ENCODE measurements around the gene KIF26B.

The KIF26B gene

DNA sequence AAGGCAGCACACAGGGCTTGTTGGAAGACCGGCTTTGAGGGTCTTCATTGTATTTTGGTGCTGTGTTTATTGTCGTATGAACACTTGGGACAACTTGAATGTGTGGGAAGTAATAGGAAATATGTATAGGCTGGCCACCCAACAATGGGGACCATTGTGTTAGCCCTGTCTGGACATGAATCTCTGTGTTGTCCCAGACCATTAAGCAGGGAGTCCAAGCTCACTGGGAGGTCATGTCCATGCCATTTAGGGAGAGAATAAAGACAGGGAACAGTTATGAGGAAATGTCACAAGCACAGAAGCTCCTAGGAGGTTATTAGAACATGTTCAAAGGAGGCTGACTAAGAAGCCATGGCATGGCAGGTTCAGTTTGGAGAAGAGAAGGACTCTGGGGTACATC lies 266.1 kb downstream of the KIF26B start:
- no peak for DNase-seq (ENCODE audit: low read depth, low spot score)

DNA sequence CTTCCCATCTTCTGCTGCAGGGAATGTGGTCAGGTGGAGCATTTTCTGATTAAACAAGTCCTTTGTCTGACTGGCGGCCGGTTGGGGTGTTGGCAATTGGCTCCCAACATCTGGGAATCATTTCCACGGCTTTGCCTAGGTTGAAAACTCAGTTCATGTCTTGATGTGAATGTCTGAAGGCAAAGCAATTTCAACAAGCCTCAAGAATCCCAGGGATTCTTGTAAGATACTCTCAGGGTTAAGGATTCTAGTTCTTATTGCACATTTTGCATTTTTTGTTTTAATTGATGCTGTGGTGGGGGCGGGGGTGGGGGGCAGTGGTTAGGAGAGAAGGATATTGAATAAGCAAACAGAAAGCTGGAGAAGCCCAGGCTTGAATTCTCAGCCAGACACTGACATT lies 273.9 kb downstream of the KIF26B start:
- DNase-seq (ENCODE audit: low read depth, low spot score), result no peak

DNA sequence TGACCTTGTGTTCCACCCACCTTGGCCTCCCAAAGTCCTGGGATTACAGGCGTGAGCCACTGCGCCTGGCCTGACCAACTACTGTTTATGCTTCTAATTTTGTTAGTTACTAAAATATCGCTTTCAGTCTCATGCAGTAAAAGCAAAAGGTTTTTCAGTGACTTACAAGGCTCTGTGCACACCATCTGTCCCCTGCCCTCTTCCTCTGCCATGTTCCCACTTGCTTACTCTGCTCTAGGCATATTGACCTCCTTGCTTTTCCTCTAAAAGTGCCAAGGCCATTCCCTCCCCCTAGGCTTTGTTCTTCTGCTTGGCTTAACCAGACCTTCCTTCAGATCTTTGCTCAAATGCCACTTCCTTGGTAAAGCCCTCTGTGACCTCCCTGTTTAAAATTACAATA lies 276.9 kb downstream of the KIF26B start:
- DNase-seq (ENCODE audit: low read depth, low spot score), result no peak

DNA sequence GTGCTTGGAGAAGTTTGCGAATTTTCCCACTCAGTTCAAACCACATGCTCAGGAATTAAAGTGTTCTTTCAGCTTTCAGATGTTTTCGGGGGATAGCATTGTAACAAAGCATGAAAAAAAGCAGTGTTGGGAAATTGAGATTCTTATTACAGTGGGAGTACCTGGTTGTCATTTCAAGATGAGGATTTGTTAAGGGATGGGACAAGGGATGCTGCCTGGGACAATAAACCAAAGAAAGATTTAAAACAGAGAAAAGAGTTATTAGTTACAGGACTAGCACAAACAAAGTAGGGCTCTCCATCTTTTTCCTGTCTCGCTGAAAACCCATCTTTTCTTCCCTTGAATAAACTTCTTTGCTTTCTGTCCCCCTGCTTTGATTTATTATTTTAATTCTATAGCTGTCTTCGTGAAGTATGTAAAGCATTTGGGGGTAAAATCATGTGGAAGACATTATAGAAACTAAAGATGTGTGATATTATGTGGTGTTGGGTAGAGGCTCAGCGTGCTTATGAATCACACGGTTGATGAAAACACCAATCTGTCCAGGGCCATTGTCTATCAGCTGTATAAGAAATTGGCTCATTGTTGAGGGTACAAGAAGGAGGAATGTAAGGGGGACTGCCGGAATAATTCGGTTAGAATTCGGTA lies 277.6 kb downstream of the KIF26B start:
- no peak for DNase-seq (ENCODE audit: low read depth, low spot score)

DNA sequence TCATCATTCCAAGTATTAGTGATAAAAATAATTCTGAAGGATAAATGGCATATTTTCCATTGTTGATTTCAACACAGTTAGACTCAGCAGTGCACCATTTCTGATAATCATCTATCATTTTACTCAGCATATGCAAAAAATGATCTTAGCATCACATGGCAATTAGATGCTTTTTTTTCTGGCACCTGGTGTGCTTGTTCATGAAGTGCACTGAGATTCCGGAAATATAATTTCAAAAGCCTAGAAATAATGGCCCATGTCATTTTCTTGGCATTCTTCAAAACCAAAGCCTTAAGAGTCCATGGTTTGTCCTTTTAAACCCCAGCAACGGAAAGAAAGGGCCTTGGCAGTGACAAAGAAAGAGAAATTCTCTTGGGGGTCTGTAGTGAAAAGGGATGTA lies 278.8 kb downstream of the KIF26B start:
- DNase-seq (ENCODE audit: low read depth, low spot score), result no peak

DNA sequence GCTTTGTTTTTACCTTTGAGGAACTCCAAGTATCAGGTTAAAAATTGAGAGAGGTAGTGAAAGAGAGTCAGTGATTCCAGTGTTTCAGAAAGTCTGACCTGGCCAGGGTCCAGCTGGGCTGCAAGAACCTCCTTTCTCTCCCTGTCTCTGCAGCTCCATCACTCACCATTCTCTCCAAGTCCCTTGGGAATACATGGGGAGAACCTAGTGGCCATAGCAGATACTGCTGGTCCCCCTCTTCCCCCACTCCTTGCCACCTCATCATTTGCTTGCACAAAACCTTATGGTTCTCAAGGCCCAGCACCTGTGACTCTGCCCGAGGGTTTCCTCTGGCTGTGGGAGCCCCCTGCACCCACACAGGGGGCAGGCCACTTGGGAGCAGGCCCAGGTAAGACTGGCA lies 279.5 kb downstream of the KIF26B start:
- no peak for DNase-seq (ENCODE audit: low read depth, low spot score)

DNA sequence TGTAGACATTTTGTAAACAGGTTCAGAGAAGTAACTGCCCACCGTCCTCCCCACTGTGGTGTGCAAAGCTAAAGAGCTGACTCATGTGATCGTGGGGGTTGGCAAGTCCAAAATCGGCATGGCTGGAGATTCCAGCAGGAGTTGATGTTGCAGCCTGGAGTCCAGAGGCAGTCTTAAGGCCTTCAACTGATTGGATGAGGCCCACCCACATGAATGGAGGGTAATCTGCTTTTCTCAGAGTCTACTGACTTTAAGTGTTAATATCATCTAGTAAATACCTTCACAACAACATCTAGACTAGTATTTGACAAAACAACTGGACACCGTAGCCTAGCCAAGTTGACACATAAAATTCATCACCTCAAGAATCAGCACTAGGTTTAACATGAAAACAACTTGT lies 281.6 kb downstream of the KIF26B start:
- DNase-seq (ENCODE audit: low read depth, low spot score), result no peak

DNA sequence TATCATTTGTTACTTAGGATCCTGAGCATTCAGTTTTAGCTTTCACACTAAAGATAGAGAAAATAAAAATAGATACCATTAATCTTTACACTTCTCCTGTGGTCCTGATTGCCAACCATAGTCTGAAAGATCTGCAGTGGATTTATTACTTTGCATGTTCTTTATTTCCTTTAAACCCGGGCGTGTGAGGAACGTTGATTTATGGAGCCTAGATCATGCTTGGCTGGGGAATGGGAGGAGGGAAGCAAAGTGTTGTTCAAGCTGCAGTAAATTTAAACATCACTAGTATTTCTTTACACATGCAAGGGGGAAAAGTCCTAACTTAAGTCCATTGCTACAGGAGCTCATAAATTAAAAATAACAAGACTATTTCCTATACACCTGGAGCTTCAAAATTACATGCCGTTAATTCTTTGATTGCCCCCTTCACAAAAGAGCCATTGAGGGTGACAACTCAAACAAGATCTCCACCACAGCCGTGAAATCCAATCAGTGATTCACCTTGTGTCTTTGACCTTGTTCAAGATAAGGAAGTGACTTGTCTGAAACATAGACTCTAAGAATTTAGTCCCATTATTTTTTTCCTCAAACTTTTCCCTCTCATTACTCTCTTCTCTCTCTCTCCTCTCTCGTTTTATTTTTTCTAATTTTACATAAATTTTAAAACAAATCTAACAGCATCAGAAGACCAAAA lies 282.7 kb downstream of the KIF26B start:
- no peak for DNase-seq (ENCODE audit: low read depth, low spot score)

DNA sequence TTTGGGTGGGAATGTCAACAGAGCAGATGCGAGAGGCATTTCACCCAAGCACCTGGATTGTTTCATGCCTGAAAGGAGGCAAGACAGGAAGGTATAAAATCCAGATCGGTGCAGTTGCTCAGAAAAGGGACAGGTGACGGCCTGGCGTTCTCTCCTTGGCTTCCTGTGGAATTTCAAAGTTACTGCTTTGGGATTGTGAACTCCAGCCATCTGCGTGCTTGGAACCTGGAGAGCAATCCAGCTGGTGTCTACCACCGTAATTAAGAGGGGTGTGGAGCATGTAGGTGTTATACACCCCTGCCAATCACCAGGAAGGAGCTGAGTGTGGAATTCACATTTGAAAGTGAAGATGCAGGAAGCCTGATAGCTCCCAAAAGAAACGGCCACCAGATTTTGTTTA lies 286.1 kb downstream of the KIF26B start:
- no peak for DNase-seq (ENCODE audit: low read depth, low spot score)

DNA sequence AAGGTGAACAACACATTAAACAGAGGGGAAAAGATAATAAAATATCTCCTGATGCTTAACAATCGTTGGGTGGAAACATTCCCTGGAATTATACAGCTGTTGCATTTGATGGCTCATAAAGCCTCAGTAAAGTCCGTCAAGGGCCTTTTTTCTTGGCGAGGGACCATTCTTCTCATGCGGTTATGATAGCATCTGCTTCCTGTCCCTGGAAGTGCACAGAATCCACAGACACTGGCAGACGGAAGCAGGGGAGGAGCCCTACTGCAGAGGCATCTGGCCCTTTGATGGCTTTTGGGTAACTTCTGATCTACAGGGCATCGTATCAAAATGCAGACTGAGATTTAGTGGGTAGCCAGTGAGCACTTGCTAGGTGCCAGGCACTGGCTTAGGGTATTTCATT lies 286.9 kb downstream of the KIF26B start:
- no peak for DNase-seq (ENCODE audit: low read depth, low spot score)

DNA sequence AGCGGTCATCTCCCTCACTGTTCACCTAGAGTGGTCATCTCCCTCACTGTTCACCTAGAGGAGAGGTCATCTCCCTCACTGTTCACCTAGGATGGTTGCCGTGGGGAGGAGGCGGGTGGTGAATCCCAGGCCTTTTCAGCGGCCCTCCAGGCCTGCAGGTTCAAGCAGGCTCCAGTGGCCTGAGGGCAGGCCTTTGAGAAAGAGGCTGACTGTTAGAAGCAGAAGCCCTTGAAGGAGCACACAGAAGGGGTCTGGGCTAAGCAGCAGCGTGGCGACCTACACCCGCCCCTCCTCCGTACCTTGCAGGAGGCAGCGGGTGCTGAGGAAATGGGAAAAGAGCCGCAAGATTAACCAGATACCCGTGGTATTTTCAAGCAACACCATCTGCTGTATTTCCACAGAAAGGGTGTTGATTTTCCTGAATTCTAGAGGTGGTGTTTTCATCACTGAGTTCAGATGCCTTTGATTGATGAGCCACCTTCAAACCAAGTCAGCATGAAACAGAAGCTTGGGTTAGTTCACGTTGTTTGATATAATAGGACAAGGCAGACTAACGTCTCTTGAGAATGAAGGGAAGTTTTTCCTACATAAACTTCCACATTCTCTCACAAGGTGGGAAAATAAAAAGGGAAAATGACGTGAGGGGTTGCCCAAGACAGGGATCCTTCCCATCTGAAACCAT lies 289.5 kb downstream of the KIF26B start:
- no peak for DNase-seq (ENCODE audit: low read depth, low spot score)

DNA sequence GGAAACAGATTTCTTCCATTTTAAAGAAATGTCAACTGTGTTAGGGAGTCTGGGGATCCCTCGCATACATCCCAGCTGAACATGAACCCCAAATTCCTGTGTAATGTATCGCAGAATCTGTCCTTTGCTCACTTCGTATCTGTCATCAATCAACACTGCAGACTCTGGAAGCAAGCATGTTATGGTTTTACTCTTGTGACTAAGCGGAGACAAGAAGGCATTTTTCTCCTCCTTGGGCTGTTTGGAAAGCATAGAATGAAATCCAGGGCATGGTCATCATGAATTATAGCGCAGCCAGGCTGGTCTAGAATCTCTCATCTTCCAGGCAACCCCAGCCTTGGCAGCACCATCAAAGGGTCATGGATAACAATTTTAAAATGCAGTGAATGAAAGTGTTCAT lies 290.2 kb downstream of the KIF26B start:
- no peak for DNase-seq (ENCODE audit: low read depth, low spot score)

DNA sequence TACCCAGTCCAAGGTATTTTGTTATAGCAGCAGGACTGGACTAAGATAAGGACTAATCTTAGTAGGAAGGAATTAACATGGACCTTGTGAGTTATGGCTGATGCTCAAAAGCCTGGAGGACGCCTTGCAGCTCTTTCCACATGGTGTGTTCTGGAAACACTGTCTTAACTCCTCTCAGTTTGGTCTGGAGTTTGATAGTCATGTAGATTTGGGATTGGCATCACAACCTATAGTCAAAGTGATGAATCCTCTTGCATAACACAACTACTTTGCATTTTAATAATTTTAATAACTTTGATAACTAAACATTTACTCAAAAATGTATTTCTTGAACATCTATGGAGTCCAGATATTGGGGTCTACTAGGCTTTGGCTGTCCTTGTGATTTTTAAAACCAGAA lies 293.7 kb downstream of the KIF26B start:
- DNase-seq (ENCODE audit: low read depth, low spot score), result no peak

DNA sequence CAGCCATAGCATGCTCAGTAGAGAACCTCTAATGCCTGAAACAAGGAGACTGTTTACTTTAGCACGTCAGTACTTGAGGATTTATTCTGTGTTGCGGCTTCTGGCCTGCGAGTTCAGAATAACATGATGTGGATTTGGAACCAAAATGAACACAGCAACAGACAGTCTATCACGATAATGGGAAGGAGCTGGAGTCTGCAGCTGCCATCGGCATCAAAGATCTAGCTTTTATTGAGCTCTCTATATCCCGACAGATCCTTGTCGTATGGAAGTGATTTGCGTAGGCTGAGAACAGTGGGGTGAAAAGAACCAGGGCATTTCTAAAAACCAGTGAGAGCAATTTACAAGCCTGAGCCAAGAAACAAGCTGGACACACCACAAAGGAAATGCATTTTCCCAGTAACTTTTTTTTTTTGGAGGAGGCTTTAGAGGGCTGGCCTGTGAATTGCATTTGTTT lies 294.2 kb downstream of the KIF26B start:
- DNase-seq (ENCODE audit: low read depth, low spot score), result no peak

DNA sequence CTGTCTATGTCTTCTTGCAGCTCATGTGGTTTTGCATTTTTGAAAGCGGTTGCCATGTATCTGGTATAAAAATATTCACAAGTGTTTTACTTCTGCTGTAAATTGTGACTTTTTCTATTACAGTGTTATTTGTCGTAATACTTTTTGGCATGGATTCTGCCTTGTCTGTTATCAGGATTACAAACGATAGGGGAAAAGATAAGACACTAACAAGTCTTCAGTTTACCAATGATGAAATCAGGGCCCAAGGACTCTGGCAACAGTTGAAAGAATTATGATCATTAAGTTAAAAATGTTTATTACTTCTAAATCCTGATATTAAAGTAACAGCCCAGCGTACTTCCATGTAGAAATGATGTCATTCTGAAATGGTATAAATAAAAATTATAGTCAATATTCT lies 298.8 kb downstream of the KIF26B start:
- no peak for DNase-seq (ENCODE audit: low read depth, low spot score)

DNA sequence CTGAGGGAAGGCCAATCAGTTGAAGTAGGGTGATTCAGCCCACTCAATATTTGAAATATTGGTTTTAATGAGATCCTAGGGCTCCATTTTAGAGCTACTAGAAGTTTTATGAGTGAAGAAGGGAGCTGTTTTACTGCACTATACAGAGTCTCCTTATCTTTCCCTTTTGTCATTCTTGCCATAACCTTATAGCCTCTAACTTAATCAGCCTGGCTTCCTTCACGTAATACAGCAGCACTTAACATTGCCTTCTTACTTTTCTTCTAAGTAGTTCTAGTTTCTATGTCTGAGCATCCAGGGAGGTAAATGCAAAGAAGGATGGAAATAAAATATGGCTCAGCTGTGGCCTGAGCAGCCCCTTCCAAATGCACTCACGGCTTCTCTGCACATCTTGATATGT lies 299.3 kb downstream of the KIF26B start:
- no peak for DNase-seq (ENCODE audit: low read depth, low spot score)

DNA sequence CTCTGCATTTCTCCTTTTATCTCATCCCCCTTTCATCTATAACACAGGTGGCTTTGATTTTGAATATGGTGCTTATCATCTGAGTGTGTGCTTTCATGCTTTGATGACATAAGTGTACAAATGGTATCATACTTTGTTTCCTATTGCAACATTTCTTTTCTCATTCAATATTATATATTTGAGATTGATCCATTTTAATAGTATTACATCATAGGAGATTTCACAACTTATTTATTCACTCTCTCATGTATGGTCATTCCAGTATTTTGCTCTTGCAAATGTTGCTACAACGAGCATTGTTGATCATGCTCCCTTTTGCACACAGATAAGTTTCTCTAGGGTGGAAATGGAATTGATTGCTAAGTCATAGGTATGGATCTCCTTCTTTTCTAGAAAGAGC lies 302.8 kb downstream of the KIF26B start:
- DNase-seq (ENCODE audit: low read depth, low spot score), result no peak

DNA sequence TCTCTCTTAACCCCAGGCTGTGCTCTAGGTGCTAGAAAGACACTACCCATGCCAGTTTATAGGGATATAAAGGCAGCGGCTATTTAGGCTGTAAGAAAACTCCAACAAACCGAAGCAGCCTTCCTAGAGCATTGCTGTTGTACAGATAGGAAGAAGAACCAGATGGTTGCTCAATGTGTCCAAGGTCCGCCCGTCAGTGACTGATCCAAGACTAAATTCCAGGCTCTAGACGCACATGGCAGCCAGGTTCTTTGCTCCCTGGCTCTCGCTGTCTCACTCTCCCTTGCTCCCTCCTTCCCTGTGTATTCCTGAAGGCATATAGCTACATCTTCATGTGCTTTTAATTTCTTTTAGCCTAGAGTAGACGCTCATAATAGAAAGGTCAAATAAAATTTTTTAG lies 303.4 kb downstream of the KIF26B start:
- DNase-seq (ENCODE audit: low read depth, low spot score), result no peak

DNA sequence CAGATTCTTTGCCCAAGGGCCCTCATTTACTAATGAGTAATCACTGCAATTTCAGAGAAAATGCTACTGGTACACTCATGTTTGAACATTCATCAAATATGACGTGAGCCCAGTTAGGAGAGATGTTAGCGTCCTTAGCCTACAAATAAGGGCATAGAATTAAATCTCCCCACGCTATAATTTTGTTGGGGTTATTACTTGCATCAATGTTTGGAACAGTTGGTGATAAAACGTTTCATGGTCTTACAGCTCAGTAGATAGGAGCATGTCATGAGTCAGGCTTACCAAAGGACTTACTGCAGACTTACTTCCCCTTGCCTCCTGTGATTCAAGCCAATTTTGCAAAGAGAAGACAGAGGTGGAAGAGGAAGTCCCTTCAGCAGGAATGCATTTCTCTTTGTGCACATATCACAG lies 304.0 kb downstream of the KIF26B start:
- DNase-seq (ENCODE audit: low read depth, low spot score), result no peak

DNA sequence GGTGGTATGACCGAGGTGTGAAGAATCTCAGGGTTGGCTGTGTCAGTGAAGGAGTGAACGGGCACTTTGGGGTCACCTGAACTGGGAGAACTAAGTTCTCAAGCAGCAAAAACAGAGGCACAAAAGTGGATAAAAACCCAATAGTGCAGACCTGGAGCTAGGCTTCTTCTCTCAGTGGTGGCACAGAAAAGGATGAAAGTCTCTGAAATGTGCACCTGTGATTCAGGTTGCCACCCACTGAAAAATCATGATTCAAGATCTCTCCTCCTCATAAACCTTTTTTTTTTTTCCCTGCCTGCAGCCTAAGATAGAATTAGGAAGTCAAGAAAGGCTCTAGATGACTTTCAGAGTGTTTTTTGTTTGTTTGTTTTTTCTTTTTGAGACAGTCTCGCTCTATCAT lies 304.8 kb downstream of the KIF26B start:
- no peak for DNase-seq (ENCODE audit: low read depth, low spot score)

DNA sequence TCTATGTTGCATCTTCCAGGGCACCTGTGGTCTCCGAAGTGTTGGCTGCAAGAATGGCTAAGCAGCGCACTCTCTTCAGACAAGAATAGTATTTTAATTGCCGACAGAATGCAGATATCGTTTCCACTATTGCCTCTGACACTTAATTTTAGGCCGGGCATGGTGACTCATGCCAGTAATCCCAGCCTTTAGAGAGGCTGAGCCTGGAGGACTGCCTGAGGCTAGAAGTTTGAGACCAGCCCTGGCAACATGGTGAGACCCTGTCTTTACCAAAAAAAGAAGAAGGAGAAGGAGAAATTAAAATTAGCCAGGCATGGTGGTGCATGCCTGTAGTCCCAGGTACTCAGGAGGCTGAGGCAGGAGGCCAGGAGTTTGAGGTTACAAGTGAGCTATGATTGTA lies 306.9 kb downstream of the KIF26B start:
- DNase-seq (ENCODE audit: low read depth, low spot score), result no peak

DNA sequence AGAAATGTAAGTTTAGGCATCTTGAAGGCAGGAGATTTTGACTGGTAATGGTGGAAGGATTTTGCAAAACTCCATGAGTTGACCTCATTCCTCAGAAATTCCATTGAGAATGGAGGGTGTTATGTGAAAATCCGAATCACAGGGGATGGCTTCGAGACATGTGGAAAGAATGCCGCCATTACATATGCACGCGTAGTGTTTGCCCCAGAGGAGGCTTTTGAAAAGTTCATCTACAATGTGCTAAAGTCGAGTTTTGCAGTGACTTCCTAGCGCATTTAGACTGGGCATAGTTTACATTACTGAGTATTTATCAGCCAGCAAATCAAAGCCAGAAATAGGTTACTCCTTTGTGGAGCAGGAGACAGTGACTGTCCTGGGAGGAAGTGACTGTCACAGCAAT lies 307.4 kb downstream of the KIF26B start:
- DNase-seq (ENCODE audit: low read depth, low spot score), result no peak
